Peyer's patch (tissue), 4 donors: Measurements from ENCODE around the gene PWWP2B. TPM values are rescaled to one million over a fixed set of nuclear protein-coding genes. Genes with fewer than 3 reads are reported as not detected.

Experiments used
- DNase-seq, 3 donors: peaks; one replicate each; pipeline ENCODE4 v3.0.0-alpha.2; 2017 to 2019
- H3K27ac ChIP-seq, 4 donors: fragments of 200-600 bp; sonication (generic); one replicate each; pipeline ENCODE4 v1.5.1; 2016 to 2019
- H3K27me3 ChIP-seq, 2 donors: fragments of 200-600 bp; sonication (generic); one replicate each; pipeline ENCODE4 v1.5.1; 2019
- H3K36me3 ChIP-seq, 3 donors: fragments of 200-600 bp; sonication (generic); one replicate each; pipeline ENCODE4 v1.5.1; 2016 to 2019
- H3K4me1 ChIP-seq, 4 donors: fragments of 200-600 bp; sonication (generic); one replicate each; pipeline ENCODE4 v1.5.1; 2016 to 2019
- H3K4me3 ChIP-seq, 4 donors: fragments of 200-600 bp; sonication (generic); 1 replicate in 3 of 4; 2 replicates in 1 of 4; pipeline ENCODE4 v1.5.1; 2016 to 2019; ENCODE audit warnings: mild to moderate bottlenecking in 1 of 4
- H3K9me3 ChIP-seq, 4 donors: fragments of 200-600 bp; sonication (generic); one replicate each; pipeline ENCODE4 v1.5.1; 2016 to 2019; ENCODE audit warnings: mild to moderate bottlenecking in 1 of 4
- POLR2A ChIP-seq, 2 donors: fragments of 450-650 bp; IDR thresholded peaks; one replicate each; pipeline ENCODE4 v1.5.1; 2017; ENCODE audit warnings: antibody characterized with exemption in 2 of 2, mild to moderate bottlenecking in 2 of 2, moderate library complexity in 2 of 2
- total RNA-seq, 4 donors: library from RNA; depleted of rRNA; stranded (reverse); fragments of >200 nt; gene quantifications; one replicate each; pipeline ENCODE4 v1.1.0, GENCODE V29; 2016
- TF ChIP-seq, protein P1 (sequence below), 6 experiments: fragments of 450-650 bp in 4 of 6; fragments of 200-600 bp in 2 of 6; sonication (generic) in 1 of 6; IDR thresholded peaks; one replicate each; pipeline ENCODE4 v1.5.1; 2017 to 2019; ENCODE audit warnings: antibody characterized with exemption in 6 of 6, mild to moderate bottlenecking in 3 of 6, moderate library complexity in 1 of 6

PWWP2B gene
- total RNA-seq, 4 donors from 2014 or later = 11.4 to 19.2 (median 15.1) TPM

DNA sequence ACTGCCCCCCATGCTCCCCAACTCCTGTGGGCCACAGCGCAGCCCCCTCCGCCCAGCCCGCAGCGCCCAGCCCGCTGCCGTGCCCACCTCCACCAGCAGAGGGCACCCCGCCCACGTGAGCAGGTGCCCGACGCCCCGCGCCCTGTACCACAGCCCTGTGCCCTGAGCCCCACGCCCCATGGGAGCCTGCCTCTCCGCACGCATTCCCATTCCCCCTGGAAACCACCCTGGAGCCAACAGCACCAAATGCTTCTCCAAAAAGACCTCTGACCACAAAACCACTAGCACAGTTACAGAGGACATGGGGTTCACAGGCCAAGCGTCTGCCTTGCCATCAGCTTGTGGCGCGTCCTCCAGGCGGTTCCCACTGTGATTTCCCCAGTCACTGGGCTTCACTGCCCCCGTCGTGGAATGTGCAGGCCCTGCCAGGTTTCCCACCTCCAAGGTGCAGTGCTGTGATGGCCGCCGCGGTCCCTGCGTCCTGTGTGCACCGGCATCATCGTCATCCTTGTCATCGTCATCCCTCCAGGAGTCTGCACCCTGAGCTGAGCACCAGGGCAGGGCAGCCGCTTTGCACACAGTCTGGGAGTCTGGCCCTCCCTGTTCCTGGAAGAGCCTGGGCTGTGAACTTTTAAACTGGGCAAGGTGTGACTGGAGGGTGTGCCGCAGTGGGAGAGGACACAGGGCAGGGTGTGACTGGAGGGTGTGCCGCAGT lies 61.7 kb downstream of the PWWP2B start:
- Histone ChIP-seq H3K9me3 (no peaks in the 10 kb centered on the region), H3K4me1 (peaks cover 5 to 74% (median 13%) of the 10 kb centered on the region in 4 donors), H3K4me3 (peak overlapping the region in 2 of 4 donors; percentile 15 to 28), H3K27me3 (no peaks in the 10 kb centered on the region), H3K27ac (peak overlapping the region; percentile 38 to 99 (median 90)), H3K36me3 (no peaks in the 10 kb centered on the region)
- TF ChIP-seq, protein P1, sequence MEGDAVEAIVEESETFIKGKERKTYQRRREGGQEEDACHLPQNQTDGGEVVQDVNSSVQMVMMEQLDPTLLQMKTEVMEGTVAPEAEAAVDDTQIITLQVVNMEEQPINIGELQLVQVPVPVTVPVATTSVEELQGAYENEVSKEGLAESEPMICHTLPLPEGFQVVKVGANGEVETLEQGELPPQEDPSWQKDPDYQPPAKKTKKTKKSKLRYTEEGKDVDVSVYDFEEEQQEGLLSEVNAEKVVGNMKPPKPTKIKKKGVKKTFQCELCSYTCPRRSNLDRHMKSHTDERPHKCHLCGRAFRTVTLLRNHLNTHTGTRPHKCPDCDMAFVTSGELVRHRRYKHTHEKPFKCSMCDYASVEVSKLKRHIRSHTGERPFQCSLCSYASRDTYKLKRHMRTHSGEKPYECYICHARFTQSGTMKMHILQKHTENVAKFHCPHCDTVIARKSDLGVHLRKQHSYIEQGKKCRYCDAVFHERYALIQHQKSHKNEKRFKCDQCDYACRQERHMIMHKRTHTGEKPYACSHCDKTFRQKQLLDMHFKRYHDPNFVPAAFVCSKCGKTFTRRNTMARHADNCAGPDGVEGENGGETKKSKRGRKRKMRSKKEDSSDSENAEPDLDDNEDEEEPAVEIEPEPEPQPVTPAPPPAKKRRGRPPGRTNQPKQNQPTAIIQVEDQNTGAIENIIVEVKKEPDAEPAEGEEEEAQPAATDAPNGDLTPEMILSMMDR (IDR thresholded peaks at IDR 0.05) = peak; percentile 68 to 98 (median 96)
- TF ChIP-seq POLR2A (IDR thresholded peaks at IDR 0.05) = peak; percentile 52 to 63
- peak; percentile 68 to 89 (median 88) for DNase-seq

DNA sequence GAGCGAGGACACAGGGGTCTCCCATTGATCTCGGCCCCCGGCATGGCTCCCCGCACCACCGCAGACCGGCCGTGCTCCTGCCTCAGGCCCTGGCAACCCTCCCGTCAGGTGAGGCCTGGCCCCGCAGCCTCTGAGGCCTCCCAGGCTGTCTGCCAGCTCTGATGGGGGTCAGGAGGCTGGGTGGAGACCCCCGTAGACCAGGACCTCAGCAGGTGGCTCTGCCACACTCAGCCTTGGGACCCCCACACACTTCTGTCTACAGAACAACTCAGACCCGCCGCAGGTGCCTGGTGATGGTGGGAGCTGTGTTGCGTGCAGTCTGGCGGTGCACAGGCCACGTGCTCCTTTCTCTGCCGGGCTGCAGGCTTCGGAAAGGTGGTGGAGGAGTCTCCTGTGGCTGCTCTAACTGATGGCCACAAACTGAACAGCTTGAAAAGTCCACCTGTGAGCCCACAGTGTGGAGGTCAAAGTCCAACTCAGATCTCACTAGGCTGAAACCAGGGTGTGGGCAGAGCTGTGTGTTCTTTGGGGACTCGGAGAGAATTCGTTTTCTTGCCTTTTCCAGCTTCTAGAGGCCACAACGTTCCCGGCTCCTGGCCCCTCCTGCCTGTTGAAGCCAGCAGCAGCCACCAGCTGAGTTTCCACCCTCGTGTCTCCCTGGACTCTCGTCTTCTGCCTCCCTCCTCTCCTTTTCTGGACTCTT lies 62.5 kb downstream of the PWWP2B start:
- Histone ChIP-seq H3K27me3 (no peaks in the 10 kb centered on the region), H3K9me3 (no peaks in the 10 kb centered on the region), H3K4me3 (peak overlapping the region in 2 of 4 donors; percentile 15 to 21), H3K36me3 (no peaks in the 10 kb centered on the region), H3K4me1 (peaks cover 5 to 74% (median 13%) of the 10 kb centered on the region in 4 donors), H3K27ac (peak overlapping the region in 3 of 4 donors; percentile 84 to 99 (median 95))
- peak in 1 of 2 donors; percentile 59 for TF ChIP-seq POLR2A (IDR thresholded peaks at IDR 0.05)
- TF ChIP-seq, protein P1 (IDR thresholded peaks at IDR 0.05) = no peak
- DNase-seq = peak in 2 of 3 donors; percentile 73 to 76

DNA sequence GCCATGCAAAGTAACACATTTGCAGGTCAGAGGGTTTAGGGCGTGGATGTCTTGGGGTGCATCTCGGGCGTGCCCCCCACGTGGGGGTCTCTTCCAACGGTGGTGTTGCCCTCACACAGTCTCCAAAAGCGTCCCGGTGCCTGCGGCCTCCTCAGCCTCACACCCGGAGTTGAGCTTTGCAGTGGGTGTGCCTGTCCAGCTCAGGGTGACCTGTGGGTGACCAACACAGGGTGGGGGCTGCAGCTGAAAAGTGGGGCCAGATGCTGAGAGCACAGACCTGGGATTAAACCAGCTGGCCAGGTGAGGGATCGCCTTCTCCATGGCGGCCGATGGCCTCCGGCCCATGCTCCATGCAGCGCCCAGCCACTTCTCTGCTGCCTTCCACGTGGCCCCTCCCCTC lies 63.1 kb downstream of the PWWP2B start:
- H3K36me3 ChIP-seq = no peaks in the 10 kb centered on the region
- peak overlapping the region in 3 of 4 donors; percentile 84 to 99 (median 95) for H3K27ac ChIP-seq
- H3K9me3 ChIP-seq = no peaks in the 10 kb centered on the region

DNA sequence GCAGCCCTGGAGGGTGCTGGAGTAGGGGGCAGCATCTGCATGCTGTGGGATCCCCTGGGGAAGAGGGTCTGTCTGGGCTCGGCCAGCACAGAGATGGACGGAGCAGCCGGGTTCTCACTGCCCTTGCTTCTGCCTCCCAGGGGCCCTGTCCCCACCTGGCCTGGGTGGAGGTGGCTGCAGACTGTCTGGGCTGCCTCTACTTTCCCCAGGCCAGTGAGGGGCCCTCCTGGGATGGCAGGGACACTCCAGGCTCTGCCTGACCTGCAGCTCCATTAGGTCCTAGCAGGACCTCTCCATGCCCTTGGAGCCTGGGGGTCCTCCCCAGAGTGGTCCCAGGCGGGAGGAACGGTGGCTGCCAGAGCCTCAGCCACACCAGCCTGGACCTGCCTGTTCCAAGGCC lies 63.7 kb downstream of the PWWP2B start:
- H3K4me3 ChIP-seq = no peak overlapping the region
- no peaks in the 10 kb centered on the region for H3K27me3 ChIP-seq
- H3K4me1 ChIP-seq = peaks cover 8 to 85% (median 18%) of the 10 kb centered on the region in 4 donors
- peak in 2 of 3 donors; percentile 39 to 58 for DNase-seq
- no peaks in the 10 kb centered on the region for H3K36me3 ChIP-seq
- no peaks in the 10 kb centered on the region for H3K9me3 ChIP-seq
- peak overlapping the region in 3 of 4 donors; percentile 84 to 99 (median 95) for H3K27ac ChIP-seq
- TF ChIP-seq POLR2A (IDR thresholded peaks at IDR 0.05) = no peak

More for the DNA sequence above, 63.1 kb downstream of the PWWP2B start:
- DNase-seq = peak in 1 of 3 donors; percentile 45
- Histone ChIP-seq H3K4me3 (no peak overlapping the region), H3K27me3 (no peaks in the 10 kb centered on the region), H3K4me1 (peaks cover 8 to 79% (median 17%) of the 10 kb centered on the region in 4 donors)
- TF ChIP-seq, protein P1 (IDR thresholded peaks at IDR 0.05) = no peak
- TF ChIP-seq POLR2A (IDR thresholded peaks at IDR 0.05) = no peak

DNA sequence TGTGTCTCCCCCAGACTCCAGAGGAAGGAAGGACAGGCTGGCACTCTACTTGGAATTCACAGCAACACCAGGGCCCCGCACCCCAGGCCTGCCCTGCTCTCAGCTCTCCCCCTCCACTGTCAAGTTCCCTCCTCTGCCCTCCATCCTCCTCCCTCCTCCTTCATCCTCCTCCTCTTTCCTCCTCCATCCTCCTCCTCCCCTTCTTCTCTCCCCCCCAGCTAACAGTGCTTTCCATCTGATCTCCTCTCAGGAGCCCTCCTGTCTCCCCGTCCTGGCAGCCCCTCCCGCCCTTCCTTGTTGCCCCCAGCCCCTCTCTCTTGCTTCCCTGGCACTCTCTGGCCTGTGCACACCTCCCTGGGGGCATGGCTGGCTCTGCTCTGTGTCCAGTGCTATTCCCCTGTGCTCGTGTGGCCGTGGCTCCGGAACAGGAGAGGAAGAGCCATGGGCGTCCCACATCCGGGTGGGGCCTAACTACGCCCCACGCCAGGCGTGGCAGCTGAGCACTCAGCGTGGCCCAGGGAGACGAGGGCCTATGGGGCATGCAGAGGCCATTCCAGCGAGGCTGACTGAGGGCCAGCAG lies 64.2 kb downstream of the PWWP2B start:
- H3K4me3 ChIP-seq = no peak overlapping the region
- H3K36me3 ChIP-seq = no peaks in the 10 kb centered on the region
- H3K27ac ChIP-seq = peak overlapping the region in 3 of 4 donors; percentile 84 to 99 (median 95)
- H3K4me1 ChIP-seq = peaks cover 8 to 85% (median 17%) of the 10 kb centered on the region in 4 donors
- peak in 1 of 3 donors; percentile 42 for DNase-seq
- H3K27me3 ChIP-seq = no peaks in the 10 kb centered on the region
- no peak for TF ChIP-seq POLR2A (IDR thresholded peaks at IDR 0.05)
- TF ChIP-seq, protein P1 (IDR thresholded peaks at IDR 0.05) = no peak
- H3K9me3 ChIP-seq = no peaks in the 10 kb centered on the region
